GM12874 (cell line): ENCODE results near the gene MRPL40.

Experiments
- CTCF ChIP-seq: IDR thresholded peaks from 2 replicates; pipeline ENCODE4 v1.5.1; 2011; ENCODE audit warnings: low read depth, mild to moderate bottlenecking, control low read depth, low read length, moderate library complexity; ENCODE audit not compliant: insufficient read depth

Gene MRPL40

GRCh38 chr22:19394274-19395050, 37.9 kb upstream of the MRPL40 start:
- TF ChIP-seq CTCF = no peak

- no peak for TF ChIP-seq CTCF
Observed at GRCh38 chr22:19395276-19395675, 37.1 kb upstream of the MRPL40 start.

DNA sequence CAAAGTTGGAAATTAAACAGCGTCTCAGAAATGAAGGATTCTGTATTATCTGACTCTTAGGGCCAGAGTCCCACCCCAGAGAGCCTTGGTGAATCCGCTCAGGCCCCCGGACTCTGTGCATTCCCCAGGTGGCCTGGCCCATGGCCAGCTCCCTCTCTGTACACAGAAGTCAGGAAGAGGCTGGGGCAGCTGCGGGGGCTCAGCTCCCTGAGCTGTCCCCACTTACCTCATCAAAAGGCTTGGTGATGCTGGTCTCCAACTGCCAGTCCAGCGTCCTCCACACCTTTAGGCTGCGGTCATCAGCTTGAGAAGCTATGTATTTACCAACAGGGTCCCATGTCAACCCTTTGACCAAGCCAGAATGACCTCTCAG, 35.8 kb upstream of the MRPL40 start:
- no peak for TF ChIP-seq CTCF

DNA sequence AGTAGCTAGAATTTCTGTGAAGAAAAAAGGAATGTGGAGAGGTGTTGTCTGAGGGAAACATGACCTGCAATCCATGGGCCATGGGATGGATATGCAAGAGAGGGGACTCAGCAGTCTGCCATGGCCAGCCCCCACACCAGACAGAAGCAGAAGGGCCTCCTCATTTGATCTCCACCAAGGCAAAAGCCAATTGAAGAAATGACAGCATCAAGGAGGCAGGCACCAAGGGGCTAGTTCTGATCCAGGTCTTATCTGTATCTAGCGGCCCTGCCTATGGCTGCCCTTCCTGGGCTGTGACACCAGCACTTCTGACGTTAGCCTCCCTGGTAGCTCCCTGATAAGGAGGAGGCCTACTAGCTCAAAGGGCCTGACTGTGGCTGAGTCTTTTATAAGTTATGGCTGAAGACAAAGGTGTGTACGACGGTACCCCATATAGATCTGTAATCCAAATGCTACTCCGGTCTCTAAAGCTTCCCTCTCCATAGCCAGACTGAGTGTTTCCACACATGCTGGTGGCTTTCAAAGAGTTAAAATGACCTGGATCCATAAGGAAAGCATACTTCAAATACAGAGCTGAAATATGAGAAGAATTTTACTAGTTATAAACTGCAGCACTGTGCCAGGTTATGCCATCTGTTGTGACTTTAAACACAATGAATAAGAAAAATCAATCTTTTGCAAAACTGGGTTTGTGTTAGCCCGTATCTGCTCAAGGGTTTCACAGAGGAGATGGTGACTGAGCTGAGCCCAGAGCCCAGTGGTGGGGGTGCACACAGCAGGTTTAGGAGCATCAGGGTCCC, 35.2 kb upstream of the MRPL40 start:
- no peak for TF ChIP-seq CTCF

DNA sequence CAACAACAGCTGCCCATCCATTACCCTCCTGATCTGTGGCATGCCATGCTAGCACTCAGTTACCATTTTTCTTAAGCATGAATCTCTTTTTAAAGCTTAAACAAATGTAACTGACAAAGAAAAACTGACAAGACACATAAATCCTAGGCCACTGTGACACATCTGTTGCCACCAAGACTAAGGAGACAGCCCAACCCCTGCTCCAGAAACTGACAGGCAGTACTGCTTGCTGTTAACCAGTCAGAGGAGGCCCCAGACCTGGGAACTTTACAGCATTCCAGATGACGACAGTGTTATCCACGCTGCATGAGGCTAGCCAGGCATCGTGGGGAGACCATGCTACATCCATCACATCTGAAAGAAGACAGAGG, 34.6 kb upstream of the MRPL40 start:
- TF ChIP-seq CTCF = no peak

DNA sequence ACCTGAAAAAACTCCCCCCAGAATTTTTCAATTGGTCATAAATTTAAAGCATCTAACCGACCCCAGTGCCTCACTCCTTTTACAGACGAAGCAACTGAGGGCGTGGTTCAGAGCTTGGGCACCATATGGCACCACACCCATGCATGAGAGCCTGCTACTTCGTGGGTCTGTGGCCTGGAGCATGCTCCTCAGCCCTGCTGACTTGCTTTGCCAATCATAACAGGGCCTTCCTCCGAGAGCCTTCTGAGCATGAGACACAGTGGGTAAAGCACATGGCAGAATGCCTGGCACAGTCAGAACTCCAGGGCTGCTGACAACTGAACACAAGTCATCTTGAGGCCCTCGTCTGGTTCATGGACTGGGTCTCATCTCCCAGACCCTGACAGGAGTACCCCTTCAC, 34.1 kb upstream of the MRPL40 start:
- TF ChIP-seq CTCF = no peak

DNA sequence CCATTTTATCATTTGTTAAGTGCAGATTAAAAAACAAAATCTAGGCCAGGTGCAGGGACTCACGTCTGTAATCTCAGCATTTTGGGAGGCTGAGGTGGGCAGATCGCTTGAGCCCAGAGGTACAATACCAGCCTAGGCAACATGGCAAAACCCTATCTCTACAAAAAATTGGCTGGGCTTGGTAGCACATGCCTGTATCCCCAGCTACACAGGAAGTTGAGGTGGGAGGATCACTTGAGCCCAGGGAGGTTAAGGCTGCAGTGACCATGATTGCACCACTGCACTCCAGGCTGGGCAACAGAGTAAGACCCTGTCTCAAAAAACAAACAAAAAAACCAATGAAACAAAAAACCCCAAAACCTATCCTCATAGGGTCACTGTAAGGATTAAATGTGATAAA, 33.7 kb upstream of the MRPL40 start:
- TF ChIP-seq CTCF = no peak
